ENCODE measurements around the gene RHOJ. TPM values are rescaled to one million over a fixed set of nuclear protein-coding genes. Genes with fewer than 3 reads are reported as not detected.

RHOJ gene
- total and polyA plus RNA-seq, 2 of the 8 experiments (the other 6 are each of a cell fraction or from before 2014, with no cell fraction given): 0.11 TPM; not detected in 1

DNA sequence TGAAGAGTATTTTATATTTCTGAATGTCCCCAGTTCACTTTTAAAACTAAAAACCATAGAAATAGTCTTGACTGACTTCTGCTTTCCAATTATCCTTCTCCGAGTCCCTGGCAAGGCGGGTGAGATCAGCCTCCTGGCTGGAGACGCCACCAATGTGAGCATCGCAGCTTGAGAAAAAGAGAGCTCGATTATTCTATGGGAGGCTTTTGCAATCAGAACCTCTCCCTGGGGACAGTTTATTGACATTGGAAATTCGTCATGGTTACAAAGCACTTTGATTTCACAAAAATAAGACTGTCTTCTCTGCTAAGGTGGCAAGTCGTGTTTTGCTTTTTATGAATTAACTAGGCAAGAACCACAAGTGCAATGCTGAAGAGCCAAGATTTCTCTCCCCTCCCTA is 138.1 kb downstream of the RHOJ start:
- Histone ChIP-seq H3K79me2 (ENCODE audit: control insufficient read depth in 1 of 2, insufficient read depth in 2 of 2, low read length in 2 of 2) (no peaks in the 10 kb centered on the region), H3K79me1 (ENCODE audit: low read depth, low read length) (no peaks in the 10 kb centered on the region), H4K5ac (ENCODE audit: insufficient read length, low read depth, low read length) (no peak overlapping the region), H3K23me2 (ENCODE audit: low read depth, low read length) (no peaks in the 10 kb centered on the region), H3K23ac (ENCODE audit: insufficient read length) (no peak overlapping the region), H4K8ac (ENCODE audit: extremely low read depth, insufficient read depth, low read length) (no peak overlapping the region), H3K27me3 (replicated peaks in 1 of 4; ENCODE audit: control insufficient read depth in 3 of 4, extremely low read depth in 1 of 4, insufficient read depth in 3 of 4, low read length in 3 of 4) (no peaks in the 10 kb centered on the region), H3K4me3 (ENCODE audit: extremely low read depth in 1 of 4, insufficient read depth in 2 of 4, low read depth in 3 of 4, low read length in 4 of 4) (no peak overlapping the region), H2AFZ (ENCODE audit: low read length) (peak overlapping the region; percentile 76; the same call in 1 of the 2 replicates), H2AK5ac (ENCODE audit: low read depth, low read length) (no peak overlapping the region), H2BK120ac (replicated peaks; ENCODE audit: low read depth, low read length) (no peak overlapping the region), H3K4ac (replicated peaks; ENCODE audit: insufficient read length, low read depth, low read length) (no peak overlapping the region), H3K56ac (replicated peaks; ENCODE audit: insufficient read length, low read depth, low read length) (no peak overlapping the region), H4K20me1 (replicated peaks in 1 of 2; ENCODE audit: control insufficient read depth in 1 of 2, insufficient read depth in 2 of 2, low read length in 2 of 2) (no peaks in the 10 kb centered on the region), H3K27ac (ENCODE audit: low read depth, low read length) (no peak overlapping the region), H3K18ac (ENCODE audit: extremely low read depth, low read length) (no peak overlapping the region), H2BK5ac (ENCODE audit: low read depth, low read length) (no peak overlapping the region), H4K91ac (replicated peaks; ENCODE audit: insufficient read length, low read length) (no peak overlapping the region), H3K4me1 (replicated peaks in 1 of 4; ENCODE audit: control insufficient read depth in 3 of 4, insufficient read depth in 4 of 4, low read length in 3 of 4) (no peaks in the 10 kb centered on the region), H3K9me3 (ENCODE audit: insufficient read depth in 2 of 2, low read depth in 1 of 2, low read length in 1 of 2) (no peaks in the 10 kb centered on the region), H3K14ac (ENCODE audit: insufficient read length) (no peak overlapping the region), H3K9ac (replicated peaks in 1 of 4; ENCODE audit: extremely low read depth in 1 of 4, low read depth in 3 of 4, low read length in 3 of 4) (no peak overlapping the region), H2BK15ac (ENCODE audit: low read length) (no peak overlapping the region), H2BK20ac (ENCODE audit: low read length) (no peak overlapping the region), H2BK12ac (ENCODE audit: low read depth, low read length) (no peak overlapping the region), H3K4me2 (ENCODE audit: insufficient read depth in 1 of 2, low read depth in 2 of 2, low read length in 2 of 2) (no peak overlapping the region), H3K36me3 (ENCODE audit: control insufficient read depth in 2 of 4, insufficient read depth in 4 of 4, low read length in 3 of 4) (no peaks in the 10 kb centered on the region)
- no peak for DNase-seq (ENCODE audit: low read depth in 1 of 2, low spot score in 2 of 2)
- ChIA-PET POLR2A (ENCODE audit: partially characterized antibody) (interaction anchor here (0.5 to 0.6 kb wide), 2 partner anchors 323 to 393 kb away, joined by 4 read pairs; no protein-coding TSS in a partner anchor), CTCF (ENCODE audit: partially characterized antibody) (interaction anchor here (0.7 to 1.2 kb wide), 2 partner anchors 19 to 1482 kb away, joined by 3 read pairs; no protein-coding TSS in a partner anchor)
- FAIRE-seq: no peak
- WGBS, 2 experiments (ENCODE audit: extremely low coverage in 1 of 2, insufficient coverage in 1 of 2, insufficient read length in 1 of 2, insufficient replicate concordance in 2 of 2, low coverage in 1 of 2, low lambda C conversion rate in 2 of 2, missing lambda C conversion rate in 1 of 2): 83% methylated on average over 7 of the region's 7 CpGs; no CpG with 5 or more reads in 1 of the 2 experiments
- TF ChIP-seq CHD2 (IDR thresholded peaks at IDR 0.05; ENCODE audit: low read length) (no peak), CREB1 (IDR thresholded peaks at IDR 0.05) (no peak), HDAC6 (IDR thresholded peaks at IDR 0.05; ENCODE audit: low read depth, low read length) (no peak), NANOG (IDR thresholded peaks at IDR 0.05; ENCODE audit: insufficient read depth, low read depth, low read length, poor library complexity, severe bottlenecking) (no peak), ASH2L (IDR thresholded peaks at IDR 0.05; ENCODE audit: low read length) (no peak), BCL11A (IDR thresholded peaks at IDR 0.05; ENCODE audit: low read depth in 2 of 2, low read length in 2 of 2) (no peak), SRF (IDR thresholded peaks at IDR 0.05; ENCODE audit: low read depth, low read length) (no peak), EZH2 (IDR thresholded peaks at IDR 0.05; ENCODE audit: low read depth, low read length, severe bottlenecking) (no peak), SUZ12 (IDR thresholded peaks at IDR 0.05; ENCODE audit: low read length) (no peak), FOSL1 (IDR thresholded peaks at IDR 0.05; ENCODE audit: insufficient read depth, low read depth, low read length) (no peak), POU5F1 (IDR thresholded peaks at IDR 0.05; ENCODE audit: low read depth, low read length) (no peak), SP4 (IDR thresholded peaks at IDR 0.05; ENCODE audit: low read length) (no peak), CEBPB (IDR thresholded peaks at IDR 0.05; ENCODE audit: low read depth, low read length) (no peak), CBX5 (IDR thresholded peaks at IDR 0.05; ENCODE audit: low read depth, low read length) (no peak)

All from H1 (cell line).